ENCODE measurements around the gene EVC. TPM values are rescaled to one million over a fixed set of nuclear protein-coding genes. Genes with fewer than 3 reads are reported as not detected.
"Not testable (repeated sequence)": the region's sequence is repeated elsewhere in the genome, so short reads cannot be mapped to it uniquely, and the experiment has no call there.

EVC gene
- total RNA-seq, 2 donors from 2014 or later, result 25.5 to 29.0 TPM

DNA sequence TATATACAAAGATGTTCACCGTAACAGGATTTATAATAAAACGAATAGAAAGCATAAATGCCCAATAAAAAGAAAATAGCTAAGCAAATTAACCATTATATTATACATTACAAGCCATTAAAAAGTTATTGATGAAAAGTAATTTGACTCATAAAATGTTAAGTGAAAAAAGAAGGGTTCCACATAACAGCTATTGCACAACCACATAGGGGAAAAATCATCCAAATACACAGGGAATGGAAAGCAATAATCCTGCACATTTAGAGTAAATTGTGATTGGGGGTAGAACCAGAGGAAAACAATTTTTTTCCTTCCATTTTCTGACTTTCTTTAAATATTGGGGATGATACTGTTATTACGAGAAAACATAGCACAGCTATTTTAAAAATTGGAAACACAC, 143.9 kb downstream of the EVC start:
- H3K4me1 ChIP-seq (ENCODE audit: control insufficient read depth, insufficient read depth, low read length), result no peaks in the 10 kb centered on the region
- TF ChIP-seq, protein P1, sequence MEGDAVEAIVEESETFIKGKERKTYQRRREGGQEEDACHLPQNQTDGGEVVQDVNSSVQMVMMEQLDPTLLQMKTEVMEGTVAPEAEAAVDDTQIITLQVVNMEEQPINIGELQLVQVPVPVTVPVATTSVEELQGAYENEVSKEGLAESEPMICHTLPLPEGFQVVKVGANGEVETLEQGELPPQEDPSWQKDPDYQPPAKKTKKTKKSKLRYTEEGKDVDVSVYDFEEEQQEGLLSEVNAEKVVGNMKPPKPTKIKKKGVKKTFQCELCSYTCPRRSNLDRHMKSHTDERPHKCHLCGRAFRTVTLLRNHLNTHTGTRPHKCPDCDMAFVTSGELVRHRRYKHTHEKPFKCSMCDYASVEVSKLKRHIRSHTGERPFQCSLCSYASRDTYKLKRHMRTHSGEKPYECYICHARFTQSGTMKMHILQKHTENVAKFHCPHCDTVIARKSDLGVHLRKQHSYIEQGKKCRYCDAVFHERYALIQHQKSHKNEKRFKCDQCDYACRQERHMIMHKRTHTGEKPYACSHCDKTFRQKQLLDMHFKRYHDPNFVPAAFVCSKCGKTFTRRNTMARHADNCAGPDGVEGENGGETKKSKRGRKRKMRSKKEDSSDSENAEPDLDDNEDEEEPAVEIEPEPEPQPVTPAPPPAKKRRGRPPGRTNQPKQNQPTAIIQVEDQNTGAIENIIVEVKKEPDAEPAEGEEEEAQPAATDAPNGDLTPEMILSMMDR (conservative IDR thresholded peaks at IDR 0.05), result no peak
- Mint-ChIP-seq H3K4me1 (no peaks in the 10 kb centered on the region), H3K27ac (no peak overlapping the region), H3K4me3 (no peak overlapping the region), H3K9me3 (no peaks in the 10 kb centered on the region), H3K36me3 (ENCODE audit: low read depth) (peaks cover 26% of the 10 kb centered on the region), H3K27me3 (ENCODE audit: insufficient read depth) (no peaks in the 10 kb centered on the region)
- DNase-seq, result no peak
- H3K27ac ChIP-seq (ENCODE audit: low read depth, low read length), result no peak overlapping the region
- H3K9ac ChIP-seq (ENCODE audit: extremely low read depth, low read length, poor library complexity, severe bottlenecking), result no peak overlapping the region
- H3K36me3 ChIP-seq (ENCODE audit: control insufficient read depth, insufficient read depth, low read length), result peaks cover 67% of the 10 kb centered on the region
- H3K9me3 ChIP-seq (ENCODE audit: control insufficient read depth, low read length), result no peaks in the 10 kb centered on the region
- H3K27me3 ChIP-seq (ENCODE audit: control insufficient read depth, insufficient read depth, low read length, poor library complexity, severe bottlenecking), result no peaks in the 10 kb centered on the region
- 98% methylated on average over 2 of the region's 3 CpGs; no CpG with 5 or more reads in 1 of the 2 experiments for WGBS, 2 experiments (ENCODE audit: insufficient coverage in 1 of 2, insufficient read length in 1 of 2)
- no peak overlapping the region for H3K4me3 ChIP-seq (ENCODE audit: low read length)

DNA sequence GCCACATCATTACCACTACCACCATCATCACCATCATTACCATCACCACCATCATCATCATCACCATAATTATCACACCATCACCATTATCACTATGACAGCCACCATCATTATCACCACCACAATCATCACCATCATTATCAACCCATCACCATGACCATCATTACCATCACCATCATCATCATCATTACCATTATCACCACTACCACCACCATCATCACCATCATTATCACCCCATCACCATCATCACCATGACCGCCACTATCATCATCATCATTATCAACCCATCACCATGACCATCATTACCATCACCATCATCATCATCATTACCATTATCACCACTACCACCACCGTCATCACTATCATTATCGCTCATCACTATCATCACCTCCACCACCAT, 145.4 kb downstream of the EVC start:
- H3K9me3 Mint-ChIP-seq; H3K4me1 ChIP-seq (ENCODE audit: control insufficient read depth, insufficient read depth, low read length); H3K27ac ChIP-seq (ENCODE audit: low read depth, low read length); H3K27ac Mint-ChIP-seq; H3K27me3 Mint-ChIP-seq (ENCODE audit: insufficient read depth); DNase-seq; H3K27me3 ChIP-seq (ENCODE audit: control insufficient read depth, insufficient read depth, low read length, poor library complexity, severe bottlenecking); H3K4me3 ChIP-seq (ENCODE audit: low read length); H3K9ac ChIP-seq (ENCODE audit: extremely low read depth, low read length, poor library complexity, severe bottlenecking); H3K4me1 Mint-ChIP-seq; H3K9me3 ChIP-seq (ENCODE audit: control insufficient read depth, low read length); H3K4me3 Mint-ChIP-seq: not testable (repeated sequence)
- H3K36me3 ChIP-seq (ENCODE audit: control insufficient read depth, insufficient read depth, low read length), result peaks cover 66% of the 10 kb centered on the region
- H3K36me3 Mint-ChIP-seq (ENCODE audit: low read depth), result peaks cover 19% of the 10 kb centered on the region
- 95 to 100% methylated on average over 3 of the region's 3 CpGs for WGBS, 2 experiments (ENCODE audit: insufficient coverage in 1 of 2, insufficient read length in 1 of 2)

DNA sequence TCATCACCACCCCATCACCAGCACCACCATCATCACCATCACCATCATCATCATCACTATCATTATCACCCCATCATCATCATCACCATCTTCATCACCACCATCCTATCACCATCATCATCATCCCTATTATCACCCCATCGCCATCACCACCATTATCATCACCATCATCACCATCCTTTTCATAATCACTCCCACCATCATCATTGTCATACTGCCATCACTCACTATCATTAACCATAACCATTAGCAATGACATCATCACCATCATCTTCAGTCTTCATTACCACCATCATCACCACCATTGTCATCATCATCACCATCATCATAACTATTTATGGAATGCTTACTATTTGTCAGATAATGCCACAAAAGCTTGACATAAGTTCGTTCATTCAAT, 146.2 kb downstream of the EVC start:
- Mint-ChIP-seq H3K4me3 (no peak overlapping the region), H3K27ac (no peak overlapping the region), H3K9me3 (no peaks in the 10 kb centered on the region), H3K4me1 (no peaks in the 10 kb centered on the region), H3K27me3 (ENCODE audit: insufficient read depth) (no peaks in the 10 kb centered on the region), H3K36me3 (ENCODE audit: low read depth) (peaks cover 18% of the 10 kb centered on the region)
- WGBS, 2 experiments (ENCODE audit: insufficient coverage in 1 of 2, insufficient read length in 1 of 2), result 88 to 100% methylated on average over 2 of the region's 2 CpGs
- no peak overlapping the region for H3K4me3 ChIP-seq (ENCODE audit: low read length)
- TF ChIP-seq, protein P1 (conservative IDR thresholded peaks at IDR 0.05), result no peak
- no peak overlapping the region for H3K9ac ChIP-seq (ENCODE audit: extremely low read depth, low read length, poor library complexity, severe bottlenecking)
- H3K9me3 ChIP-seq (ENCODE audit: control insufficient read depth, low read length), result no peaks in the 10 kb centered on the region
- H3K4me1 ChIP-seq (ENCODE audit: control insufficient read depth, insufficient read depth, low read length), result no peaks in the 10 kb centered on the region
- H3K27ac ChIP-seq (ENCODE audit: low read depth, low read length), result no peak overlapping the region
- H3K27me3 ChIP-seq (ENCODE audit: control insufficient read depth, insufficient read depth, low read length, poor library complexity, severe bottlenecking), result no peaks in the 10 kb centered on the region
- DNase-seq, result no peak
- peaks cover 63% of the 10 kb centered on the region for H3K36me3 ChIP-seq (ENCODE audit: control insufficient read depth, insufficient read depth, low read length)
